HG03060 (cell line): ENCODE measurements around the gene PPAT.
"Not testable (repeated sequence)": the region's sequence is repeated elsewhere in the genome, so short reads cannot be mapped to it uniquely, and the experiment has no call there.

ENCODE experiments used
- ATAC-seq: cut with Tn5 transposase; IDR thresholded peaks from one replicate; pipeline ENCODE4 v1.9.1; 2021; ENCODE audit warnings: low read depth, moderate number of reproducible peaks; ENCODE audit not compliant: unreplicated experiment

PPAT gene

DNA sequence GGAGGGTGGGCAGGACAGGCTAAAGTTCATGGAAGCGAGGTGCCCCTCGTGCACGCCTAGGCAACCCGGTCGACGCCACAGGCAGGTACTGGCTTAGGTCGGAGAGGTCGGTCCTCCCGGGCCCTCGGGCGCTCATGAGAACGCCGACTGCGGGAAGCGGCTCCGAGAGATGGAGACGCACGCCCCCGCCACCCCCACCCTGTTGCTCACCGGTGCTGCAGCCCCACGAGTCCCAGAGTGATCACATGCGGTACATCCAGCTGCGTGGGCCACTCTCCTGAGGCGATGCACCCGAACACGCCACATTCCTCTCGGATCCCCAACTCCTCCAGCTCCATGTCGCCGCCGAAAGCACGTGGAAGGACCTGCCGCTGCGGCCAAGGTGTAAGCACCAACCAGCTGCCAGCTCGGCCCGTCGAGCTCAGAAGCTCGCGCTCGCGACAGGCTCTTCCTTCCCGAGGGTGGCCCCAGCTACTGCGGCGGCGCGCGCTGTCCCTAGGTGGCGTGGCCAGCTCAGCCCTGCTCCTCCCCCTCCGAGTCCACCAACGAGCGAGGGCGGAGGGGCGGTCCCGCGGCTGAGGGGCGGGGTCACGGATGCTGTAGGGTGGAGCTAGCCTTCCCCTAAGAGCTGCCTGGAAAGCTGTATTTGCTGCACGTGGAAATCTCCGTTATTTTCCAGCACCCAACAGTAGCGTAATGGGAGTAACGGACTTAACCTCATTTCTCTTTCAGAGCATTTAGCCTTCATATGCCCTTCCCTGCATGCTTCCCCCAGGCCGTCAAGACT lies at the start of gene PPAT:
TSS of gene PPAT (minus strand) at position 476 of the 787 bp plus-strand sequence. CDS start at position 338, 138 bp downstream.
- peak; percentile 43 for ATAC-seq

DNA sequence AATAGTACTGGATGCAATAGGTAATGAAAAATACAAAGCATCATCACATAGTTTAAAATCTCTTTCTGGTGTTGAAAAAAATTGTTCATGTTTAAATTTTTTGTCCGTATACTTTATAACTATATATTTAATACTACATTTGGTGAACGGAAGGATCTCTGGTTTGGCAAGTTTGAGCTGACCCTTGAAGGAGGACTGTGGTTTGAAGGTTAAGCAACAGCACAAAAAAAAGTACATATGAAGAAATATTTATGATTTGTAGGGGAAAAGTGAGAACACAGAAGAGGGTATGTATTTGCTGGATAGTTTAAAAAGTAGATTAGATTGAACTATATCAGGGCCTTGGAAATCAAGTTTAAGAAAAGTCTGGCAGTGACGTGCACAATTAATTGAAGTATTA lies 45.3 kb upstream of the PPAT start:
- ATAC-seq = no peak

DNA sequence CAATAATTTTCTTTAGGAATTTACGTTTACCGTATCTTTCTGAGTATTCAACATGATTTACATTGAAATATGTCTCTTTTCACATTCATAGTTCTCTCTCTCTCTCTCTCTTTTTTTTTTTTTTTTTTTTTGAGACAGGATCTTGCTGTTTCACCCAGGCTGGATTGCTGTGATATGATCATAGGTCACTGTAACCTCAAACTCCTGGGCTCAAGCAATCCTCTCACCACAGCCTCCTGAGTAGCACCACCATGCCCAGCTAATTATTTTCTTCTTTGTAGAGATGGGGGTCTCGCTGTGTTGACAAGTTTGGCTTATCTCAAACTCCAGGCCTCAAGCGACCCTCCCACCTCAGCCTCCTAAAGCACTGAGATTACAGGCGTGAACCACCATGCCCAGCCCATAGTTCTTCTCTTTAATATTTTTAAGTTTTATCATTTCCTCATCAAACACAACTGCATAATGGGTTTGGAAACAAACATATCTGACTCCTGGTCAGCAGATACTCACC lies 41.8 kb upstream of the PPAT start:
- no peak for ATAC-seq

DNA sequence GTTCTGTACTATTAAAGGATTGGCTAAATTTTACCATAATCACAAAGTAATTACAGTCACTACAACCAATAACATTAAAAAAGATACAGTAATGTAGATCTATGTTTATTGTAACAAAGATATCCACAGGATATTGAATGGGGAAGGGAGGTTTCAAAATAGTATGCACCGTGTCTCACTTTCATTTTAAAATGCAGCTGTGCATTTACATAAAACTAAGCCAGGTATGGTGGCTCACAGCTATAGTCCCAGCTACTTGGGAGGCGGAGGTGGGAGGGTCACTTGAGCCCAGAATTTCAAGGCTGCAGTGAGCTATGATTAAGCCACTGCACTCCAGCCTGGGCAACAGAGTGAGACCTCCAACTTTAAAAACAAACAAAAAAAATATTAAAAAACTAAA lies 40.5 kb upstream of the PPAT start:
- no peak for ATAC-seq

DNA sequence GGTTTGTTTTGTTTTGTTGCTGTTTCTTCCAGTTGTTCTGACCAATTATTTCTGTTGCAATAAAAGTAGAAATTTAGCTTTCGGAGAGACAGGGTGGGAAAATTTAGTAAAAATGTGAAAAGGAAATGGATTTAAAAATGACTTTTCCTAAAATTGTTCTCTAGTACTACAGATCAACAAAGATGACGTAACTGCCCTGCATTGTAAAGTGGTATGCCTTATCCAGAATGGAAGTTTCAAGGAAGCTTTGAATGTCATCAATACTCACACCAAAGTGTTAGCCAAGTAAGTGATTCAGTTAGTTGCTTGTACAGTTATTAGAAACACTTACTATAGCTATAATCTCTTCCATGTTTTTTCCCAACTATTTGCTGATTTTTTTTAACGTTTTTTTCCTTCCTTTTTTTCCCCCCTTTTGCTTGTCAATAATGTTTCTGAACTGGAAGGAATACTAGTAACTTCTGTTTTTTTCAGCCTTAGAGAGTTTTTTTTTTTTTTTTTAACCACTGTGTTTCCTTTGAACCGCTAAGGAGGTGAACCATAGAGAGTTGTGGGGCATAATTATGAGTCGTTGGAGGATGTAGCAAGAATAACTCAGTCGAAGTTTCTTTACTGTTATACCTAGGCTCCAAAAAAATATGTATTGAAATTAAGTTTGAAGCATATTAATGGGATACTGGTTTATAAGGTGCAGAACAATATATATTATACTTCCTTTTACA lies 34.2 kb upstream of the PPAT start:
- ATAC-seq = no peak

DNA sequence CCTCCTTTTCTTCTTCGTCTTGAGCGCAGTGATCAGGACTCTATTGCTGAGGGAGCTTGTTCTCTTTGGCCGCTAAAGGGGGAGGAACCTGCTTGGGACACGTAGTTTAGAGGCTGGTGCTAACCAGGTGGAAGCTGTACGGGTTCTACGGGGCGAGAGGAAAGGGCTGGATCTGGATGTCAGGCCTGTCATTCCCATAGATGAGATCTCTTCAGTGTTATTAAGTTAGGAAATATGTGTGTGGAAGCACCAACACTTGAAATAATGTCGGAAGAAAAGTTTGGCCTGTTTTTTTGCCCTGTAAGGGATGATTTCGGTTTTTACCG lies 32.6 kb upstream of the PPAT start:
- ATAC-seq = peak; percentile 28

DNA sequence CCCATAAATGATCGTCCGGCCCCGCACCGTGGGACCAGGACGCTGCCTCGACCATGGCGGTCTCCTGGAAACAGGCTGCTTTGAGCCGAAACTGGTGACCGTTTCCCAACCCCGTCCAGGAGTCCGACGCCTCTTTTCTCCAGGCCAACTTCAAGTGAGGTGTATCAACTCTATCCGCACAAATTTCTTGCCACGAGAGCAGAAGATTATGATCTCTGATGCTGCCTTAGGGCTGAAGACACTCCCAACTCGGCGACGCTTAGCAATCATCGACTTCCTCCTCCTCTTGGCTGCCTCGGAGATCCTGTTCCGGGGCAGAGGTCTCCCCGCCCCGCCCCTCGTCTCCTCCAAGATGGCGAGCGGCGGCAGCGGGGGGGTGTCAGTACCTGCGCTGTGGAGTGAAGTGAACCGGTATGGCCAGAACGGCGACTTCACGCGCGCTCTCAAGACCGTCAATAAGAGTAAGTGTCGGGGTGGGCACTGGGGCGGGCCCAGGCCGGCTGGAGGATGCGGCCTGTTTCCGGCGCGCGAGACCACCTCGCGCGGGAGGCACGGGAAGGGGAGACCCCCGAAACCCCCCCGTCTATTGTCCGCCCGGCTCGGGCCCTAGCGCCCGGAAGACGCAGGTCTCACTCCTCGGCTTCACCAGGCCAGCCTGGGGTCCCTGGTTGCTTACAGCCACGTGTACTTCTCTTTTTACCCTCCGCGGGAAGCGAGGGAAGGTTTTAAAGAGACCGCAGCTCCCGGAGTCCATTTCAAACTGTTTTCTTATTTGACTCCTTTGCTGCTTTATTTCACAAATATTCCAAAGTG lies 32.1 kb upstream of the PPAT start, which contains the start of gene SRP72:
TSS of gene SRP72 (plus strand) at position 334 of the 813 bp plus-strand sequence. CDS start at position 353, 19 bp downstream.
- peak; percentile 69 for ATAC-seq

DNA sequence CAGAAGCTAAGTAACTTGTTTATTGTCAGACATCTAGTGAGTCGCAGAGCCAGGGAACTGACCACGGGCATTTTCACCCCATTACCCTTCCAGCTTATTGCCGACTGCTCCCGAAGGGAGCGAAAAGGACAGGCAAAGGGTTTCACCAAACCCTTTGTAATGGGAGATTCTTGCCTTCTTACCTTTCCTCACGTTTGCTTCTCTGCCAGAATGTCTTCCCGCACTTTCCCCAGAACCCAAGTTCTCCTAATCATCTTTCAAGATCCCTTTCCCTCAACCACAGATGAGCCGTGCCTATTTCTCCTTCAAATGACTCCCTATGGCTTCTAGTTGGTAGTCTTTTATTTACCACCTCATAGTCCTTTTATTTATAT lies 31.5 kb upstream of the PPAT start:
- no peak for ATAC-seq

DNA sequence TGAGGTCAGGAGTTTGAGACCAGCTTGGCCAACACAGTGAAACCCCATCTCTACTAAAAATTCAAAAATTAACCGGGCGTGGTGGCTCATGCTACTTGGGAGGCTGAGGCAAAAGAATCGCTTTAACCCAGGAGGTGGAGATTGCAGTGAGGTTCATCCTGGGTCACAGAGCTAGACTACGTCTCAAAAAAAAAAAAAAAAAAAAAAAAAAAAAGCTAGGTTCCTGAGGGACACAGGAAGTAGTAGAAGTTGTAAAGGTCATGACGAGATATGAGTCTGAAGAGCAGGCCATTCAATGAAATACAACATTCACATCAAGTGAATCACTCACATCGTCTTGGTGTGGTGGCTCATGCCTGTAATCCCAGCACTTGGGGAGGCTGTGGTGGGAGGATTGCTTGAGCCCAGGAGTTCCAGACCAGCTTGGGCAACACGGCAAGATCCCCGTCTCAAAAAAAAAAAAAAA lies 30.9 kb upstream of the PPAT start:
- not testable (repeated sequence) for ATAC-seq

DNA sequence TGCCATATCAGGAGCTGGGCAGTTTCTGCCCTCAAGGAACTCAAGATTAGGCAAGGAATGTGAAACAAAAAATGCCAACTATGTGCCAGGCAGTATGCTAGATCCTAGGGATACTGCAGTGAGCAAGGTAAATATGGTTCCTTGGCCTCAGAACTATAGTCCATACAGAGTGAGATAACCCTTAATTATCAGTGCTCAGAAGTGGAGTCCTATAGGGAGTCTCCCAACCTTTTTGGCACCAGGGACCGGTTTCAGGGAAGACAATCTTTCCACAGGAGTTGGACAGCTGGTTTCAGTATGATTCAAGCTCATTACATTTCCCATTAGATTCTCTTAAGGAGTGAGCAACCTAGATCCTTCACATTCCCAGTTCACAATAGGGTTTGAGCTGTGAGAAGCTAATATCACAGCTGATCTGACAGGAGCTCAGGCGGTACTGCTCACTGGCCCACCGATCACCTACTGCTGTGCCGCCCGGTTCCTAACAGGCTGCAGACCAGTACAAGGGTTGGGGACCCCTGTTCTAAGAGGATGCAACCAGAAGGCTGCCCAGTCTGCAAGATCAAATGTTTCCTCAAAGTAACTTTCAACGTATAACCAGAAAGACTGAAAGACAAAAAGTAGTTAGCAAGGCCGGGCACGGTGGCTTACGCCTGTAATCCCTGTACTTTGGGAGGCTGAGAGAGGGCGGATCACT lies 30.3 kb upstream of the PPAT start:
- ATAC-seq = no peak

DNA sequence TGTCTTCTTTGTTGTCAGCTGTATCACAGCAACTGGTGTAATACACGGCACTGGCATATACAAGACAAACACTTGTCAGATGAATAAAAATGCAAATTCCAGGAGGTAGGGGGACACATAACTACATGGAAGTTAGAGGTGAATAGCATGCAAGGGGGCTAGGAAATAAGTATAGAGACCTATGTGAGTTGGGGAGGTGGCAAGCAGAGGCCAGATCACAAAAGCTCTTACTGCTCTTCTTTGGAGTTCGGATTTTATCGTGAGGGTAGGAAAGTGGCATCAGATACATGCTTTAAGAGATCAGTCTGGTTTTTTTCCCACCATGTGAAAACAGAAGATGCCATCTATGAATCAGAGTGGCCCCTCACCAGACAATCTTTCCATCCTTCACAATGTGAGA lies 29.2 kb upstream of the PPAT start:
- ATAC-seq = no peak

DNA sequence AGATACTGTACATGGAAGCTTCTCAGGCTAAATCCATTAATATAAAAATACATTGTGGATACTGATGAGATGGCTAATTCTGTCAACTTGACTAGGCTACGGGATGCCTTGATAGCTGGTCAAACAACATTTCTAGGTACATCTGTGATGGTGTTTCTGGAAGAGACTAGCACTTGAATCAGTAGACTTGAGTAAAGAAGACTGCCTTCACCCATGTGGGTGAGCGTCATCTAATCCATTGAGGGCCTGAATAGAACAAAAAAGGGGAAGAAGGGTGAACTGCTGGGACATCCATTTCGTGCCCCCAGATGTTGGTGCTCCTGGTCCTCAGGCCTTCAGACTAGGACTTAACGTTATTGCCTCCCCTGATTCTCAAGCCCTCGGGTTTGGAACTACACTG lies 28.3 kb upstream of the PPAT start:
- ATAC-seq = no peak

DNA sequence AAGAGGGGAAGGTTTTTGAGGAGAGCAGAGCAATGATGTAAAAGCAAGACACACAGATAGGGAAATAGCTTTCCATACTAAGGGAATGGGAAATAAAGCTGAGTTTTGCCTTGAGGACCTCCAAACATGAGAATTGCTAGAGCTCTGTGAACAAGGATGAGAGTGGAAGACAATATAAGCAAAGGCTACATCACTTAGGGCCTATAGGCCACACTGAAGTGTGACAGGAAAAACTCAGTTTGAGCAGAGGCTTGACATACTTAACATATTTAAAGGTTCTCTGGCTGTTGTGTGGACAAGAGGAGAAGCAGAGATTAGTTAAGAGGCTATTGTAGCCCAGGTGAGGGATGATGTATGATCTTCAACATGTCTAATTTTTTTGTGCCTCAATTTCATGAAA lies 26.7 kb upstream of the PPAT start:
- ATAC-seq = no peak

DNA sequence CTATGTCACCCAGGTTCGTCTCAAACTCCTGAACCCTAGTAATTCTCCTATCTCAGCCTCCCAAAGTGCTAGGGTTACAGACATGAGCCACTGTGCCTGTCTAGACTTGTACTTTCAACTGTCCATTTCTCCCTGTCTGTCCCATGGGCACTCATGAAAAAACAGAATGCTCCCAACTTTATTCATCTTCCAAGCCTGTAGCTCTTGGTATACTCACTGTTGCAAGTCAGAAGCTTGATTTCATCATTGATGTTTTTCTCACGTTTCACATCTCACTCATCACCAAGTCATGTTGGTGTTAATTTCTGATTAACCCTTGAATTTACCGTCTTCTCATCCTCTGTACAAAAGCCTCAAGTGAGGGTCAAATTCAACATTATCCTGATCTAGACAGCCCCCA lies 24.7 kb upstream of the PPAT start:
- no peak for ATAC-seq

DNA sequence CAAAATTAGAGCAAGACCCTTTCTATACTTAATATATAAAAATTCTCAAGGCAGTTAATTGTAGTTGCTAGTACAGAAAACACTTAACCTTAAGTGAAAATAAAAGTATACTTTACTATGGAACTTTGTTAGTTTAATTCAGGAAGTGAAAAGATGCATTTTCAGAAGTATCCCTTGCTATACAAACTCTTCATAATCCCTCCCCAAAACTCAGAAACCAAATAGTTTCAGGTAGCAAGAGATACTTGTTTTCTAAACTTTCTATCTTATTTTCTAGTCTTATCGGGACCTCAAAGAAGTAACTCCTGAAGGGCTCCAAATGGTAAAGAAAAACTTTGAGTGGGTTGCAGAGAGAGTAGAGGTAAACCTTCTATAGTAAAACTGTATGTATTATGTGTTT lies 14.9 kb upstream of the PPAT start:
- no peak for ATAC-seq

DNA sequence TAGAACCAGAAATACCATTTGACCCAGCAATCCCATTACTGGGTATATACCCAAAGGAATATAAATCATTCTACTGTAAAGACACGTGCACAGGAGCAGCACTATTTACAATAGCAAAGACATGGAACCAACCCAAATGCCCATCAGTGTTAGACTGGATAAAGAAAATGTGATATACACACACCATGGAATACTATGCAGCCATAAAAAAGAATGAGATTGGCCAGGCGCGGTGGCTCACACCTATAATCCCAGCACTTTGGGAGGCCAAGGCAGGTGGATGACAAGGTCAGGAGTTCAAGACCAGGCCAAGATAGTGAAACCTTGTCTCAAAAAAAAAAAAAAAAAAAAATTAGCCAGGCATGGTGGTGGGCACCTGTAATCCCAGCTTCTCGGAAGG lies 14.1 kb upstream of the PPAT start:
- ATAC-seq = not testable (repeated sequence)

DNA sequence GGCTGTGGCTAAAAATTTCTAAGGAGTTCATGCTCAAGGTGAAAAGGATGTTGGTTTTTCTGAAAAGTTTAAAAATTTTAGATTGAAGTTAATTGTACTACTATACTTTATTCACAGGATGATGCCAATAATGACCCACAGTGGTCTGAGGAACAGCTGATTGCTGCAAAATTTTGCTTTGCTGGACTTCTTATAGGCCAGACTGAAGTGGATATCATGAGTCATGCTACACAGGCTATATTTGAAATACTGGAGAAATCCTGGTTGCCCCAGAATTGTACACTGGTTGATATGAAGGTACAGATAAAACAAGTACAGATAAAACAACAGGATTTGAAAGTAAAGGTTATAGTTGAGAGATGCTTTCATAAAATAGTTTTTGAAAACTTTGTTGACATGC lies 12.9 kb upstream of the PPAT start:
- no peak for ATAC-seq

DNA sequence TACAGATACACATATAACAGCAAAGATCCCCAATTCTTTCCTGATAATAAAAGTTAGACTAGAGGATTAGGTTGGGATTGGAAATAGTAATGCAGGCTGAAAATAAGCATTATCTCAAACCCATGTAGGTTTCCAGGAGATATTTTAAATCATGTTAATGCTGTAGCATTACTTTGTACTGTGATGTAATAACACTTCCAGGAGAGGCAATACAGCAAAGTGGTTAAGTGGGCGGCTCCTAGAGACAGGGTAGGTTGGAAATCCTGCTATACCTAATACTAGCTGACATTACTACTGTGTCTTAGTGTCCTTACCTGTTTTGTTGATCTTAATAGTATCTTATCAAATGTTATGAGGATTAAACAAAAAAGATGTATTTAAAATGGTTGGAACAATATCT lies 10.3 kb upstream of the PPAT start:
- ATAC-seq = no peak

DNA sequence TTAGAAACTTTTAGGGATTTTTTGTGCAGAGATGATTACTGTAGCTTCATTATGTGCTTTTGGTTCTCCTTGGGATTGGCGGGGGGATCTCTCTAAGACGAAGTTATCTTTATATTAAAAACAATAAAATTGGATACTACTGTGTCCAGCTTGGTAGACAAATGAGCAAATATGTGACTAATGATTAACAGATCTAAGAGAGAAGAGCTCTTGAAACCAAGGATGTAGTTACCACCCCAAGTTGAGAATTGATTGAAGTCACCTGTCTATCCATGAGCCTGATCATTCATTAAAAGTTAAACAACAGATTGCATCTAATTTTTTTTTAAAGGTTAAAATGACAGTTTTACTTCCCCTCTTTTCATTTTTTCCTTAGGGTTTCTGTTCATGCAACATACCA lies 9.3 kb upstream of the PPAT start:
- no peak for ATAC-seq

DNA sequence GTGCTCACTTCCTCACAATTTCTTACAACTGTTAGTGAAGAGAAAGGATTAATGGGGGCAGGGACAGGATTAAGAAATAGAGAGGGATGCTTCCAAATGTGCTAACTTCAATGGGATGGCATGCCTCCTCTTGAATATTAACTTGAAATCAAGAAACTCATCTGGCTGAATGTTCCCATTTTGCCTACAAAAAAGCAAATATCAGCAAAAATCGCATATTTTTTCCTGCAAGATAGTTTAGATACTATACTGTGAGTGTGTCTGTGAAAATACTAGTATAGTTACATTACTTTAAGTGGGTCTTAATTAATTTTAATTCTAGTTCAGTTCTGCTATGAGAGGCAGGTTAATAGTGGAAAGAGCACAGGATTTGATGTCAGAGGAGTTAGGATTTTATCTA lies 5.6 kb upstream of the PPAT start:
- ATAC-seq = no peak
